HEK293 (cell line): ENCODE measurements around the gene SLC39A13.

Experiments
- CTCF ChIP-seq: fragments of 450-650 bp; formaldehyde crosslinking; IDR thresholded peaks from 2 replicates; pipeline ENCODE4 v1.5.1; 2016; ENCODE audit warnings: missing biosample characterization, missing genetic modification characterization
- REST ChIP-seq: fragments of 450-650 bp; formaldehyde crosslinking; IDR thresholded peaks from 2 replicates; pipeline ENCODE4 v1.5.1; 2016; ENCODE audit warnings: missing biosample characterization, missing genetic modification characterization
- SALL2 ChIP-seq: fragments of 450-650 bp; formaldehyde crosslinking; IDR thresholded peaks from 2 replicates; pipeline ENCODE4 v1.5.0; 2017; ENCODE audit warnings: missing biosample characterization, mild to moderate bottlenecking, missing genetic modification characterization, borderline replicate concordance
- ZBTB17 ChIP-seq: fragments of 450-650 bp; formaldehyde crosslinking; IDR thresholded peaks from 2 replicates; pipeline ENCODE4 v1.5.1; 2016; ENCODE audit warnings: missing biosample characterization, missing genetic modification characterization
- ZBTB8A ChIP-seq: fragments of 450-650 bp; formaldehyde crosslinking; IDR thresholded peaks from 2 replicates; pipeline ENCODE4 v1.5.1; 2016; ENCODE audit warnings: missing biosample characterization, missing genetic modification characterization
- ZNF169 ChIP-seq: fragments of 450-650 bp; formaldehyde crosslinking; IDR thresholded peaks from 2 replicates; pipeline ENCODE4 v1.5.1; 2016; ENCODE audit warnings: missing biosample characterization, missing genetic modification characterization
- ZNF274 ChIP-seq, 2 experiments: fragments of 200-500 bp in 1 of 2; fragments of 450-650 bp in 1 of 2; sonication (Bioruptor generic) in 1 of 2; formaldehyde crosslinking in 1 of 2; IDR thresholded peaks; 2 replicates each; pipeline versions ENCODE4 v1.5.1 to v1.6.1; 2014 to 2016; ENCODE audit warnings: borderline replicate concordance in 1 of 2, inconsistent platforms in 1 of 2, low read length in 1 of 2, missing biosample characterization in 1 of 2, missing genetic modification characterization in 1 of 2
- ZNF280C ChIP-seq: fragments of 450-650 bp; formaldehyde crosslinking; IDR thresholded peaks from 2 replicates; pipeline ENCODE4 v1.5.1; 2016; ENCODE audit warnings: missing biosample characterization, missing genetic modification characterization
- ZNF280D ChIP-seq: fragments of 450-650 bp; formaldehyde crosslinking; IDR thresholded peaks from 2 replicates; pipeline ENCODE4 v1.5.1; 2016; ENCODE audit warnings: missing biosample characterization, missing genetic modification characterization
- ZNF48 ChIP-seq: fragments of 450-650 bp; formaldehyde crosslinking; IDR thresholded peaks from 2 replicates; pipeline ENCODE4 v1.5.1; 2016; ENCODE audit warnings: missing biosample characterization, missing genetic modification characterization

- no peak for TF ChIP-seq ZBTB17 (tag by site-specific recombination)
- no peak for TF ChIP-seq ZNF48 (tag by site-specific recombination)
- no peak for TF ChIP-seq SALL2 (tag by site-specific recombination)
- TF ChIP-seq ZNF280D: no peak
- no peak for TF ChIP-seq ZNF169
- no peak for TF ChIP-seq CTCF
- TF ChIP-seq ZNF280C (tag by site-specific recombination): no peak
- TF ChIP-seq REST: no peak
- no peak for TF ChIP-seq ZBTB8A (tag by site-specific recombination)
- no peak for TF ChIP-seq ZNF274 (IDR thresholded peaks at IDR 0.05; ENCODE audit: low read length)
- TF ChIP-seq ZNF274 (tag by site-specific recombination; IDR thresholded peaks at IDR 0.05; ENCODE audit: borderline replicate concordance): no peak
Observed at GRCh38 chr11:47445840-47446239, 37.5 kb downstream of the SLC39A13 start.
